ENCODE data around the gene BATF2. TPM values are rescaled to one million over a fixed set of nuclear protein-coding genes. Genes with fewer than 3 reads are reported as not detected.
"Not testable (repeated sequence)": the region's sequence is repeated elsewhere in the genome, so short reads cannot be mapped to it uniquely, and the experiment has no call there.

BATF2 gene
- total RNA-seq, 2 experiments from 2014 or later = 1.2 TPM

- Mint-ChIP-seq H3K27ac (no peak overlapping the region), H3K36me3 (no peaks in the 10 kb centered on the region), H3K27me3 (no peaks in the 10 kb centered on the region), H3K4me1 (peaks cover 11% of the 10 kb centered on the region), H3K4me3 (no peak overlapping the region), H3K9me3 (no peaks in the 10 kb centered on the region)
- POLR2A ChIA-PET = no interaction called here
- ATAC-seq (ENCODE audit: low read depth) (peak; percentile 31), DNase-seq (no peak)
Observed at GRCh38 chr11:65003282-65003681, 6.5 kb upstream of the BATF2 start.

GRCh38 chr11:65002706-65003105 is 5.9 kb upstream of the BATF2 start:
- DNase-seq (no peak), ATAC-seq (ENCODE audit: low read depth) (no peak)
- Mint-ChIP-seq H3K27ac (no peak overlapping the region), H3K4me1 (peaks cover 14% of the 10 kb centered on the region), H3K27me3 (no peaks in the 10 kb centered on the region), H3K9me3 (no peaks in the 10 kb centered on the region), H3K36me3 (no peaks in the 10 kb centered on the region), H3K4me3 (no peak overlapping the region)
- POLR2A ChIA-PET = no interaction called here

GRCh38 chr11:64999478-64999877 is 2.7 kb upstream of the BATF2 start:
- H3K4me1 Mint-ChIP-seq = peaks cover 29% of the 10 kb centered on the region
- H3K27me3 Mint-ChIP-seq = no peaks in the 10 kb centered on the region
- no peak for ATAC-seq (ENCODE audit: low read depth)
- POLR2A ChIA-PET = interaction anchor here (1.2 to 1.5 kb wide), 3 partner anchors 13 to 152 kb away, joined by 3 to 6 read pairs (median 4); partner anchors contain the start of gene SAC3D1
- peak overlapping the region; percentile 90 for H3K27ac Mint-ChIP-seq
- H3K36me3 Mint-ChIP-seq = no peaks in the 10 kb centered on the region
- H3K9me3 Mint-ChIP-seq = no peaks in the 10 kb centered on the region
- no peak for DNase-seq
- peak overlapping the region; percentile 79 for H3K4me3 Mint-ChIP-seq

DNA sequence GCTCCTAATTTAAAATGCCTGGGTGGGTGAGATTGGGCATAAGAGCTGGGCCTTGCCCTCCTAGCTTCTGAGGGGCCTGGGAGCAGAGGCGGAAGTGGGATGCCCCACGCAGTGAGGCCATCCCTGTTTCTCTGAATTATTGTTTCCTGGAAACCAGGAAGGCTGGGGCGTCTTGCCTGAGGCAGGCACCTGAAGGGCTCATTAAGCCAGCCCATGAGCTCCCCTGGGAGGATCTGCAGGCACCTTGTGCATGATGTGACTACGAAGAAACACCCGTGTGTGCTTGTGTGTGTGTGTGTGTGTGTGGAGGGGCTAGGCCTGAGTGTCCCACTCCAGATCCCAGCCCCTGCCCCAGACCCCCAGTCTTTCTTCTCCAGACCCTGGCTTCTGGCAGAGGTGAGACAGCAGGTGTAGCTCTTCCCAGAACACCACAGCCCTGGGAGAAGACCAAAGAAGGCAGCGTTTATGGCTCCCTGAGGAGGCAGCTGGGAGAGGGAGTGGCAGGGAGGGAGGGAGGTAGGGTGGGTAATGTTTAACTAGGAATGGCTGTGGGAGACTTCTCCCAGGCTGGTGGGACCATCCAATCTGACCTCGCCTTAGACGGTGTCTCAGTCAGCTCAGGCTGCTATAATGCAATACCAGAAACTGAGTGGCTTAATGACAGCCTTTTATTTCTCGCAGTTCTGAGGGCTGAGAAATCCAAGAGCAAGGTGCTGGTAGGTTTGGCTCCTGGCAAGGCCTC is 2.1 kb upstream of the BATF2 start:
- H3K4me3 Mint-ChIP-seq = peak overlapping the region; percentile 79
- H3K9me3 Mint-ChIP-seq = no peaks in the 10 kb centered on the region
- H3K27ac Mint-ChIP-seq = peak overlapping the region; percentile 90
- no peaks in the 10 kb centered on the region for H3K36me3 Mint-ChIP-seq
- peaks cover 29% of the 10 kb centered on the region for H3K4me1 Mint-ChIP-seq
- H3K27me3 Mint-ChIP-seq = no peaks in the 10 kb centered on the region
- ATAC-seq (ENCODE audit: low read depth) (peak; percentile 48), DNase-seq (no peak)
- POLR2A ChIA-PET = interaction anchor here (0.5 to 2.8 kb wide), 8 partner anchors 14 to 220 kb away, joined by 3 to 10 read pairs (median 4); partner anchors contain the start of genes EHD1, FAU, PPP2R5B and SAC3D1

DNA sequence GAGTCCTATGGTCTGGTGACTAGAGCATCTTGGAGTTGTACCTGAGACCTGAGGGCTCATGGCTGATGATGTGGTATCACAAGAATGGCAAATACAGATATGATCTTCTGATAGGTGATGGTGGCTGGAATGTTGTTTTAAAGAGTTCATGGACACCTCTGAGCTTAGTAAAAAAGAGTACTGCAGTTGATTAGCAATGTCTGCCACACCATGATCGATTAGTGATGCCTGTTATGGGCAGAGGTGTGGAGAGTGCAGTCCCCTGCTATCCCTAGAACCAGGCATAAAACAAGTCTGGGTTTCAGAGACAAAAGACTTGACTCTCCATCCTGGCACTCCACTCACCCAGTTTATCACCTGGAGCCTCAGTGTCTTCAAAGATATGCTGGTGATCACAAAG is 1.4 kb upstream of the BATF2 start:
- peaks cover 29% of the 10 kb centered on the region for H3K4me1 Mint-ChIP-seq
- POLR2A ChIA-PET = interaction anchor here (0.5 to 2.8 kb wide), 10 partner anchors 15 to 219 kb away, joined by 3 to 10 read pairs (median 4); partner anchors contain the start of genes EHD1, FAU, PPP2R5B and SAC3D1
- no peak for DNase-seq
- H3K27me3 Mint-ChIP-seq = no peaks in the 10 kb centered on the region
- H3K4me3 Mint-ChIP-seq = peak overlapping the region; percentile 79
- peak overlapping the region; percentile 90 for H3K27ac Mint-ChIP-seq
- H3K36me3 Mint-ChIP-seq = no peaks in the 10 kb centered on the region
- ATAC-seq (ENCODE audit: low read depth) = peak; percentile 57
- H3K9me3 Mint-ChIP-seq = no peaks in the 10 kb centered on the region

DNA sequence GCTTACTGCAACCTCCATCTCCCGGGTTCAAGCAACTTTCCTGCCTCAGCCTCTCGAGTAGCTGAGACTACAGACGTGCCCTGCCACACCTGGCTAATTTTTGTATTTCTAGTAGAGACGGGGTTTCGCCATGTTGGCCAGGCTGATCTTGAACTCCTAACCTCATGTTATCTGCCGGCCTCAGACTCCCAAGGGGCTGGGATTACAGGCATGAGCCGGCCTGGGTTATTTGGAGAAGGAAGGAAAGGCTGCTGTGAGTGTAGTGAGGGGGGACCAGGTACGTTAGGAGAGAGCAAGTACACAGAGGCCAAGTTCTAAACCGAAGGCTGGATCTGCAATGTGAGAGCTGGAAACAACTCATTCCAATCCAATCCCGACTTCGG is 453 bp downstream of the BATF2 start:
- POLR2A ChIA-PET = interaction anchor here (1.3 to 2.8 kb wide), 4 partner anchors 17 to 148 kb away, joined by 3 to 10 read pairs (median 4); partner anchors contain the start of genes PPP2R5B and ZNHIT2
- ATAC-seq (ENCODE audit: low read depth) (no peak), DNase-seq (no peak)
- Mint-ChIP-seq H3K9me3 (no peaks in the 10 kb centered on the region), H3K4me3 (peak overlapping the region; percentile 79), H3K27ac (peak overlapping the region; percentile 85), H3K36me3 (no peaks in the 10 kb centered on the region), H3K27me3 (no peaks in the 10 kb centered on the region), H3K4me1 (peaks cover 29% of the 10 kb centered on the region)

GRCh38 chr11:64994318-64994717 is 2.5 kb downstream of the BATF2 start:
- no peaks in the 10 kb centered on the region for H3K9me3 Mint-ChIP-seq
- H3K27me3 Mint-ChIP-seq = no peaks in the 10 kb centered on the region
- H3K27ac Mint-ChIP-seq = no peak overlapping the region
- POLR2A ChIA-PET = no interaction called here
- DNase-seq (no peak), ATAC-seq (ENCODE audit: low read depth) (no peak)
- H3K36me3 Mint-ChIP-seq = no peaks in the 10 kb centered on the region
- H3K4me3 Mint-ChIP-seq = no peak overlapping the region
- H3K4me1 Mint-ChIP-seq = peaks cover 32% of the 10 kb centered on the region

DNA sequence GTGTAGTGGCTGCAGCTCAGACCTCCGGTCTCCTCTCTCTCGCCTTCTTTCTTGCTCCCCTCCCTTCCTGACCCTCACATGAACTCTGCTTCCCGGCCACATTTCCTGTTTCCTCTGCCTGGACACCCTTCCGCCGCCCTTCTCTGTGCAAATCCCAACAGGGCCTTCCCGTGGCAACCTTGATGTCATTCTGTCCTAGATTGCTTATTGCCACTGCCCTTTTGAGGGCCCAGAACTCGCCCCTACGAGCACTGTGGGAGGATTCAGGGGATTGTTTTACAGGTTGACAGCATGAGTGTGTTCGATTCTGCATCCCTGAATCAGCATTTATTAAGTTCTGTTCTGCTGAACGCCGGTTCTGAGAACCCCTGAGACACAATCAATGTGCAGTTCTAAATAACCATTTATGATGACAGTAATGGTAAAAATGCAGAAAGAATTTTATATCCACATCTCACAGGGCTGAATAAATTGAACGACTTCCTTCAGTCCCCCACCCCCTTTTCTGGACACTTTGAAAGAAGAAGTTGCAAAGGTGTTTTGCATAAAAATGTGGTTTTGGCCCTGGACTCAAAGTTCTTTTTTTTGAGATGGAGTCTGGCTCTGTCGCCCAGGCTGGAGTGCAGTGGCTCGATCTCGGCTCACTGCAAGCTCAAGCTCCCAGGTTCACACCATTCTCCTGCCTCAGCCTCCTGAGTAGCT is 6.4 kb downstream of the BATF2 start:
- Mint-ChIP-seq H3K4me1 (peaks cover 9% of the 10 kb centered on the region), H3K27me3 (no peaks in the 10 kb centered on the region), H3K36me3 (no peaks in the 10 kb centered on the region), H3K27ac (no peak overlapping the region), H3K4me3 (peak overlapping the region; percentile 6), H3K9me3 (no peaks in the 10 kb centered on the region)
- ATAC-seq (ENCODE audit: low read depth) = no peak
- POLR2A ChIA-PET = no interaction called here
- no peak for DNase-seq

- Mint-ChIP-seq H3K4me1 (peaks cover 6% of the 10 kb centered on the region), H3K36me3 (no peaks in the 10 kb centered on the region), H3K27me3 (no peaks in the 10 kb centered on the region), H3K27ac (no peak overlapping the region), H3K4me3 (no peak overlapping the region), H3K9me3 (no peaks in the 10 kb centered on the region)
- DNase-seq = no peak
- ATAC-seq (ENCODE audit: low read depth) = no peak
- POLR2A ChIA-PET = no interaction called here
Observed at GRCh38 chr11:64989416-64989815, 7.4 kb downstream of the BATF2 start.

DNA sequence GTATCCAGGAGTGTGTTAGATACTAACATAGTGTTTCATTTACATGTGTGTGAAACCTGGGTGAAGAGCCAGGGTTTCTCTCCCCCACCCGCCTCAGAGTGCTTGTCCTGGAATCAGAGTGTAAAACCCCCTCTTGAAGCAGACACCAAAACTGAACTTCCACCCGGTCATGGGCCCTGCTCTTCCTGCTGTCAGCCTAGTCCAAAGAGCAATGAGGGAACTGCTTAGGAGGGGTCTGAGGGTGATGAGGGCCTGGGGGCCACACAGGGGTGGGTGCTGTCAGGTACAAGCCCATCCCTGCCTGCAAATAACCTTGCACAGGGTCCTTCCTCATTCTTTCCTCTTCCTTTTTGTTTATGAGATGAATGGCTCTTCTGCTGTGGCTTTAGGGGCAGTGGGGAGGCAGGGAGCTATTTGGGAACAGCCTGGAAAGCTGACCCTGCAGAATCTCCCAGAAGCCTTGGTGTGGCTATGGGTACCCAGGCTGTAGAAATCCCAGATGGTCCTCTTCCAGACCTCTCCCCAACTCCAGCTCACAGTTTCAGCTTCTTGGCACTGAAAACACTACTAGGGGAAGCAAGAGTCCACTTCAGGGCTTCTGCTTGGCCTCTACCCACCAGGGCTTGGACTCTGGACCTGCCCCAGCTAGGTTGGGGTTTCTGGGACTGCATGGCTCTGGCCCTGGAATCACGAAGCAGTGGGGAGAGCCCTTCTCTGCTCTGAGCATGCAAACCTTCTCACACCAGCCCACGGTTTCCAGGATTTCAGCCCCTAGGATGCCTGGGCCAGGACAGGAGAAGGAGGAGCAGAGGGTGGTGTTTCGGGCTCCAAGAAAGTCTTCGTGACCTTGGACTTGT is 8.5 kb downstream of the BATF2 start:
- POLR2A ChIA-PET = no interaction called here
- peaks cover 6% of the 10 kb centered on the region for H3K4me1 Mint-ChIP-seq
- no peak overlapping the region for H3K27ac Mint-ChIP-seq
- H3K36me3 Mint-ChIP-seq = no peaks in the 10 kb centered on the region
- H3K9me3 Mint-ChIP-seq = no peaks in the 10 kb centered on the region
- ATAC-seq (ENCODE audit: low read depth) (no peak), DNase-seq (no peak)
- H3K4me3 Mint-ChIP-seq = no peak overlapping the region
- no peaks in the 10 kb centered on the region for H3K27me3 Mint-ChIP-seq

DNA sequence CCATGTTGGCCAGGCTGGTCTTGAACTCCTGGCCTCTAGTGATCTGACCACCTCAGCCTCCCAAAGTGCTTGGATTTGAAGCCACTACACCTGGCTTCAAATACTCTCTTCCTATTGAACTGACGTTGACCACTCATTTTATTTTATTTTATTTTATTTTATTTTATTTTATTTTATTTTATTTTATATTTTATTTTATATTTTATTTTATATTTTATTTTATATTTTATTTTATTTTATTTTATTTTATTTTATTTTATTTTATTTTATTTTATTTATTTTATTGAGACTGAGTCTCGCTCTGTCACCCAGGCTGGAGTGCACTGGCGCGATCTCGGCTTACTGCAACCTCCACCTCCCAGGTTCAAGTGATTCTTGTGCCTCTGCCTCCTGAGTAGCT is 13.4 kb downstream of the BATF2 start:
- H3K9me3 Mint-ChIP-seq; ATAC-seq (ENCODE audit: low read depth); DNase-seq; H3K4me3 Mint-ChIP-seq; H3K36me3 Mint-ChIP-seq; H3K27me3 Mint-ChIP-seq; H3K4me1 Mint-ChIP-seq; POLR2A ChIA-PET; H3K27ac Mint-ChIP-seq: not testable (repeated sequence)

DNA sequence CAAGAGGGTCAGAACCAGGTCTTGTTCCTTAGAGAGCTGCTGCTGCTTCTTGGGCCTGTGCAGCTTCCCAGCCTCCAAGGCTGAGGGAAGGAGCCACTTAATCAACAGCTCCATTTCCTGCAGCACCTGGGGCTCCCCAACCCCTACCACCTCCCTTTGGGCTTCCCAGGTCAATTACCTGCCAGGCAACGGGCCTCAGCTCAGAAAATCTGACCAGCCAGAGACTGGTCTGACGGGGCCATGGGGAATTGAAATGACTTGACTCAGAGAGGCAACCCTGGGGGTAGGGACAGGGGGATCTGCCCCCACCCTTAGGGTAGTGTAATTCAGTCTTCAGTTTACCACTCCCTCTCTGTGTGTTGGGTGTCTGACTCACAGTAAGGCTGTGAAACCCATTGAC is 20.1 kb downstream of the BATF2 start:
- POLR2A ChIA-PET = no interaction called here
- peaks cover 7% of the 10 kb centered on the region for H3K4me1 Mint-ChIP-seq

GRCh38 chr11:64974124-64974523 is 22.6 kb downstream of the BATF2 start:
- POLR2A ChIA-PET = no interaction called here
- DNase-seq (no peak), ATAC-seq (ENCODE audit: low read depth) (no peak)
- Mint-ChIP-seq H3K4me3 (no peak overlapping the region), H3K9me3 (no peaks in the 10 kb centered on the region), H3K36me3 (no peaks in the 10 kb centered on the region), H3K4me1 (peaks cover 12% of the 10 kb centered on the region), H3K27me3 (peaks cover 7% of the 10 kb centered on the region), H3K27ac (no peak overlapping the region)

More for the DNA sequence above, 20.1 kb downstream of the BATF2 start:
- Mint-ChIP-seq H3K36me3 (no peaks in the 10 kb centered on the region), H3K27ac (no peak overlapping the region), H3K4me3 (no peak overlapping the region), H3K9me3 (no peaks in the 10 kb centered on the region), H3K27me3 (peaks cover 2% of the 10 kb centered on the region)
- DNase-seq (peak; percentile 17), ATAC-seq (ENCODE audit: low read depth) (no peak)

Data from activated naive CD8-positive, alpha-beta T cell treated with anti-CD3 and anti-CD28 coated beads, Interleukin-2, amount 10 ng/mL, durations not matched to agents 7 days and 5 days (primary cell).